ENCODE data around the gene RASIP1. TPM values are rescaled to one million over a fixed set of nuclear protein-coding genes. Genes with fewer than 3 reads are reported as not detected.
"Not testable (repeated sequence)": the region's sequence is repeated elsewhere in the genome, so short reads cannot be mapped to it uniquely, and the experiment has no call there.

The RASIP1 gene
- total and polyA plus RNA-seq, 4 donors = 1.8 to 31.2 (median 9.4) TPM

GRCh38 chr19:48772503-48772953 is 32.1 kb upstream of the RASIP1 start:
- Histone ChIP-seq H3K4me1 (ENCODE audit: control insufficient read depth in 1 of 2, insufficient read depth in 2 of 2, low read length in 2 of 2) (no peaks in the 10 kb centered on the region), H3K4me3 (ENCODE audit: low read length in 2 of 2) (no peak overlapping the region), H3K27ac (ENCODE audit: low read depth in 1 of 2, low read length in 2 of 2) (no peak overlapping the region), H3K36me3 (ENCODE audit: control insufficient read depth in 1 of 2, insufficient read depth in 2 of 2, low read length in 1 of 2) (no peaks in the 10 kb centered on the region), H3K9me3 (ENCODE audit: control insufficient read depth, low read length) (no peaks in the 10 kb centered on the region), H3K27me3 (ENCODE audit: control insufficient read depth in 1 of 2, insufficient read depth in 2 of 2, low read length in 1 of 2) (no peaks in the 10 kb centered on the region)
- no peak for ATAC-seq (ENCODE audit: low FRiP score)
- no peak for DNase-seq
- WGBS, 2 donors = 57 to 67% methylated on average over 13 of the region's 13 CpGs
- intact Hi-C loops (cut with DNase I) = no loop called here

- no peaks in the 10 kb centered on the region for H3K9me3 ChIP-seq (ENCODE audit: control insufficient read depth, low read length)
- no peaks in the 10 kb centered on the region for H3K4me1 ChIP-seq (ENCODE audit: control insufficient read depth in 1 of 2, insufficient read depth in 2 of 2, low read length in 2 of 2)
- no peaks in the 10 kb centered on the region for H3K27me3 ChIP-seq (ENCODE audit: control insufficient read depth in 1 of 2, insufficient read depth in 2 of 2, low read length in 1 of 2)
- no peaks in the 10 kb centered on the region for H3K36me3 ChIP-seq (ENCODE audit: control insufficient read depth in 1 of 2, insufficient read depth in 2 of 2, low read length in 1 of 2)
- ATAC-seq (ENCODE audit: low FRiP score) (no peak), DNase-seq (no peak)
- no peak overlapping the region for H3K27ac ChIP-seq (ENCODE audit: low read depth in 1 of 2, low read length in 2 of 2)
- intact Hi-C loops (cut with DNase I) = no loop called here
- no peak overlapping the region for H3K4me3 ChIP-seq (ENCODE audit: low read length in 2 of 2)
- WGBS, 2 donors = 77 to 78% methylated on average over 20 of the region's 20 CpGs
These were observed 30.5 kb upstream of the RASIP1 start for GRCh38 chr19:48770734-48771472.

- DNase-seq (no peak), ATAC-seq (ENCODE audit: low FRiP score) (no peak)
- Histone ChIP-seq H3K36me3 (ENCODE audit: control insufficient read depth in 1 of 2, insufficient read depth in 2 of 2, low read length in 1 of 2) (no peaks in the 10 kb centered on the region), H3K27ac (ENCODE audit: low read depth in 1 of 2, low read length in 2 of 2) (no peak overlapping the region), H3K4me3 (ENCODE audit: low read length in 2 of 2) (no peak overlapping the region), H3K4me1 (ENCODE audit: control insufficient read depth in 1 of 2, insufficient read depth in 2 of 2, low read length in 2 of 2) (no peaks in the 10 kb centered on the region), H3K9me3 (ENCODE audit: control insufficient read depth, low read length) (no peaks in the 10 kb centered on the region), H3K27me3 (ENCODE audit: control insufficient read depth in 1 of 2, insufficient read depth in 2 of 2, low read length in 1 of 2) (no peaks in the 10 kb centered on the region)
- WGBS, 2 donors = 60 to 70% methylated on average over 7 of the region's 7 CpGs
- intact Hi-C loops (cut with DNase I) = no loop called here
These were observed 29.9 kb upstream of the RASIP1 start for GRCh38 chr19:48770266-48770665.

- Histone ChIP-seq H3K27me3 (ENCODE audit: control insufficient read depth in 1 of 2, insufficient read depth in 2 of 2, low read length in 1 of 2) (no peaks in the 10 kb centered on the region), H3K27ac (ENCODE audit: low read depth in 1 of 2, low read length in 2 of 2) (no peak overlapping the region), H3K36me3 (ENCODE audit: control insufficient read depth in 1 of 2, insufficient read depth in 2 of 2, low read length in 1 of 2) (no peaks in the 10 kb centered on the region), H3K4me3 (ENCODE audit: low read length in 2 of 2) (no peak overlapping the region), H3K4me1 (ENCODE audit: control insufficient read depth in 1 of 2, insufficient read depth in 2 of 2, low read length in 2 of 2) (no peaks in the 10 kb centered on the region), H3K9me3 (ENCODE audit: control insufficient read depth, low read length) (no peaks in the 10 kb centered on the region)
- whole genome bisulfite sequencing, 2 donors = 83% methylated on average over 11 of the region's 11 CpGs
- intact Hi-C loops (cut with DNase I) = no loop called here
- DNase-seq (no peak), ATAC-seq (ENCODE audit: low FRiP score) (no peak)
These were observed 28.7 kb upstream of the RASIP1 start for GRCh38 chr19:48768994-48769713.

- ATAC-seq (ENCODE audit: low FRiP score); H3K9me3 ChIP-seq (ENCODE audit: control insufficient read depth, low read length); DNase-seq; H3K4me3 ChIP-seq (ENCODE audit: low read length in 2 of 2); intact Hi-C loops (cut with DNase I); H3K36me3 ChIP-seq (ENCODE audit: control insufficient read depth in 1 of 2, insufficient read depth in 2 of 2, low read length in 1 of 2); H3K4me1 ChIP-seq (ENCODE audit: control insufficient read depth in 1 of 2, insufficient read depth in 2 of 2, low read length in 2 of 2); H3K27ac ChIP-seq (ENCODE audit: low read depth in 1 of 2, low read length in 2 of 2); H3K27me3 ChIP-seq (ENCODE audit: control insufficient read depth in 1 of 2, insufficient read depth in 2 of 2, low read length in 1 of 2): not testable (repeated sequence)
- WGBS, 2 donors = 37 to 39% methylated on average over 6 of the region's 6 CpGs
These were observed 27.9 kb upstream of the RASIP1 start for GRCh38 chr19:48768171-48768753.

- H3K36me3 ChIP-seq (ENCODE audit: control insufficient read depth in 1 of 2, insufficient read depth in 2 of 2, low read length in 1 of 2); H3K27ac ChIP-seq (ENCODE audit: low read depth in 1 of 2, low read length in 2 of 2); DNase-seq; intact Hi-C loops (cut with DNase I); ATAC-seq (ENCODE audit: low FRiP score); H3K9me3 ChIP-seq (ENCODE audit: control insufficient read depth, low read length); H3K27me3 ChIP-seq (ENCODE audit: control insufficient read depth in 1 of 2, insufficient read depth in 2 of 2, low read length in 1 of 2); H3K4me3 ChIP-seq (ENCODE audit: low read length in 2 of 2); H3K4me1 ChIP-seq (ENCODE audit: control insufficient read depth in 1 of 2, insufficient read depth in 2 of 2, low read length in 2 of 2): not testable (repeated sequence)
- WGBS, 2 donors = 22 to 24% methylated on average over 4 to 5 of the region's 5 CpGs
These were observed 25.4 kb upstream of the RASIP1 start for GRCh38 chr19:48765816-48766215.

GRCh38 chr19:48760504-48761205 is 20.2 kb upstream of the RASIP1 start:
- DNase-seq = no peak
- H3K4me3 ChIP-seq (ENCODE audit: low read length in 2 of 2) = no peak overlapping the region
- intact Hi-C loops (cut with DNase I) = no loop called here
- 70 to 71% methylated on average over 16 of the region's 16 CpGs for WGBS, 2 donors
- no peak for ATAC-seq (ENCODE audit: low FRiP score)
- H3K36me3 ChIP-seq (ENCODE audit: control insufficient read depth in 1 of 2, insufficient read depth in 2 of 2, low read length in 1 of 2) = no peaks in the 10 kb centered on the region
- no peaks in the 10 kb centered on the region for H3K27me3 ChIP-seq (ENCODE audit: control insufficient read depth in 1 of 2, insufficient read depth in 2 of 2, low read length in 1 of 2)
- no peaks in the 10 kb centered on the region for H3K4me1 ChIP-seq (ENCODE audit: control insufficient read depth in 1 of 2, insufficient read depth in 2 of 2, low read length in 2 of 2)
- no peak overlapping the region for H3K27ac ChIP-seq (ENCODE audit: low read depth in 1 of 2, low read length in 2 of 2)
- no peaks in the 10 kb centered on the region for H3K9me3 ChIP-seq (ENCODE audit: control insufficient read depth, low read length)

- ATAC-seq (ENCODE audit: low FRiP score) = no peak
- 93% methylated on average over 14 of the region's 14 CpGs for WGBS, 2 donors
- no peaks in the 10 kb centered on the region for H3K27me3 ChIP-seq (ENCODE audit: control insufficient read depth in 1 of 2, insufficient read depth in 2 of 2, low read length in 1 of 2)
- H3K4me3 ChIP-seq (ENCODE audit: low read length in 2 of 2) = no peak overlapping the region
- DNase-seq = no peak
- H3K4me1 ChIP-seq (ENCODE audit: control insufficient read depth in 1 of 2, insufficient read depth in 2 of 2, low read length in 2 of 2) = no peaks in the 10 kb centered on the region
- H3K27ac ChIP-seq (ENCODE audit: low read depth in 1 of 2, low read length in 2 of 2) = no peak overlapping the region
- intact Hi-C loops (cut with DNase I) = no loop called here
- H3K9me3 ChIP-seq (ENCODE audit: control insufficient read depth, low read length) = no peaks in the 10 kb centered on the region
- H3K36me3 ChIP-seq (ENCODE audit: control insufficient read depth in 1 of 2, insufficient read depth in 2 of 2, low read length in 1 of 2) = no peaks in the 10 kb centered on the region
These were observed 17.3 kb upstream of the RASIP1 start for GRCh38 chr19:48757741-48758144.

All from aorta (tissue), 5 donors.